CD14-positive monocyte (primary cell): Measurements from ENCODE around the gene XRCC4. TPM values are rescaled to one million over a fixed set of nuclear protein-coding genes. Genes with fewer than 3 reads are reported as not detected.

Experiments
- DNase-seq, 3 donors: peaks; one replicate each; pipeline ENCODE4 v3.0.0-alpha.2; 2011 to 2022
- H2AFZ ChIP-seq: 2 replicates; pipeline ENCODE4 v1.6.0; 2012; ENCODE audit warnings: mild to moderate bottlenecking, low read depth, low read length, inconsistent platforms; ENCODE audit not compliant: insufficient read depth, poor library complexity, severe bottlenecking
- H3K27ac ChIP-seq, 2 donors: 1 replicate in 1 of 2; 2 replicates in 1 of 2; pipeline ENCODE4 v1.5.1; 2012 to 2013; ENCODE audit warnings: low read length in 2 of 2, control low read depth in 1 of 2, inconsistent platforms in 1 of 2, low read depth in 1 of 2, mild to moderate bottlenecking in 1 of 2
- H3K27me3 ChIP-seq, 2 donors: one replicate each; pipeline versions ENCODE4 v1.6.0 to v1.6.1; 2011 to 2013; ENCODE audit warnings: low read length in 2 of 2; ENCODE audit not compliant: control insufficient read depth in 2 of 2, insufficient read depth in 2 of 2
- H3K36me3 ChIP-seq, 2 donors: replicated peaks in 1 of 2; 1 replicate in 1 of 2; 2 replicates in 1 of 2; pipeline versions ENCODE4 v1.5.1 to v1.6.1; 2012 to 2013; ENCODE audit warnings: low read length in 2 of 2, control low read depth in 1 of 2, inconsistent platforms in 1 of 2, mild to moderate bottlenecking in 1 of 2; ENCODE audit not compliant: insufficient read depth in 2 of 2, control insufficient read depth in 1 of 2
- H3K4me1 ChIP-seq, 2 donors: 1 replicate in 1 of 2; 2 replicates in 1 of 2; pipeline versions ENCODE4 v1.5.1 to v1.6.1; 2012 to 2013; ENCODE audit warnings: low read length in 2 of 2, control low read depth in 1 of 2, inconsistent platforms in 1 of 2, mild to moderate bottlenecking in 1 of 2, moderate library complexity in 1 of 2; ENCODE audit not compliant: insufficient read depth in 2 of 2, control insufficient read depth in 1 of 2
- H3K4me2 ChIP-seq: replicated peaks from 2 replicates; pipeline ENCODE3; 2012; ENCODE audit warnings: low read length, moderate library complexity, mild to moderate bottlenecking; ENCODE audit not compliant: poor library complexity, severe bottlenecking; ENCODE audit errors: extremely low read depth
- H3K4me3 ChIP-seq, 3 experiments: fragments of 200-600 bp in 1 of 3; sonication (generic) in 1 of 3; replicated peaks in 1 of 3; 1 replicate in 2 of 3; 2 replicates in 1 of 3; pipeline ENCODE4 v1.5.1; 2011 to 2013; ENCODE audit warnings: low read length in 3 of 3, mild to moderate bottlenecking in 3 of 3, control low read depth in 2 of 3, low read depth in 2 of 3, inconsistent platforms in 1 of 3, moderate library complexity in 1 of 3
- H3K79me2 ChIP-seq: 2 replicates; pipeline ENCODE4 v1.6.0; 2012; ENCODE audit warnings: mild to moderate bottlenecking, control low read depth, inconsistent platforms, low read length, moderate library complexity; ENCODE audit not compliant: insufficient read depth
- H3K9ac ChIP-seq: 2 replicates; pipeline ENCODE4 v1.6.0; 2017; ENCODE audit warnings: low read length, mild to moderate bottlenecking; ENCODE audit not compliant: insufficient read depth, poor library complexity, severe bottlenecking
- H3K9me3 ChIP-seq, 2 donors: replicated peaks in 1 of 2; 1 replicate in 1 of 2; 2 replicates in 1 of 2; pipeline versions ENCODE4 v1.5.1 to v1.6.1; 2012 to 2013; ENCODE audit warnings: low read length in 2 of 2, control low read depth in 1 of 2; ENCODE audit not compliant: control insufficient read depth in 1 of 2, insufficient read depth in 1 of 2
- H4K20me1 ChIP-seq: 2 replicates; pipeline ENCODE4 v1.6.0; 2012; ENCODE audit warnings: mild to moderate bottlenecking, low read length, control low read depth, moderate library complexity; ENCODE audit not compliant: insufficient read depth
- H3K27ac Mint-ChIP-seq, 7 donors: one replicate each; pipeline ENCODE4 v1.8.0; 2020; ENCODE audit warnings: mild to moderate bottlenecking in 7 of 7, mixed read lengths in 7 of 7, moderate library complexity in 6 of 7, inconsistent platforms in 2 of 7
- H3K27me3 Mint-ChIP-seq, 3 donors: one replicate each; pipeline ENCODE4 v1.8.0; 2021 to 2022; ENCODE audit warnings: low read depth in 3 of 3, mild to moderate bottlenecking in 3 of 3, mixed read lengths in 3 of 3, moderate library complexity in 3 of 3, inconsistent platforms in 1 of 3
- H3K36me3 Mint-ChIP-seq, 2 donors: one replicate each; pipeline ENCODE4 v1.8.0; 2020; ENCODE audit warnings: mixed read lengths in 2 of 2, inconsistent platforms in 1 of 2, mild to moderate bottlenecking in 1 of 2
- H3K4me1 Mint-ChIP-seq: one replicate; pipeline ENCODE4 v1.8.0; 2020; ENCODE audit warnings: mild to moderate bottlenecking, mixed read lengths
- H3K4me3 Mint-ChIP-seq, 2 donors: one replicate each; pipeline ENCODE4 v1.8.0; 2020; ENCODE audit warnings: mild to moderate bottlenecking in 2 of 2, mixed read lengths in 2 of 2, moderate library complexity in 1 of 2
- H3K9me3 Mint-ChIP-seq, 7 donors: one replicate each; pipeline ENCODE4 v1.8.0; 2020 to 2022; ENCODE audit warnings: mixed read lengths in 7 of 7, mild to moderate bottlenecking in 6 of 7, moderate library complexity in 6 of 7, inconsistent platforms in 2 of 7
- WGBS: methylation state at CpG from one replicate; pipeline ENCODE4 v1.1.5; 2013; ENCODE audit warnings: missing lambda C conversion rate; ENCODE audit not compliant: insufficient coverage; 5-methylcytosine and 5-hydroxymethylcytosine counted together
- intact Hi-C, 2 donors: fragments of 100-400 bp; cut with micrococcal nuclease; formaldehyde crosslinking; loops; one replicate each; pipeline versions ENCODE4 v1.15.0 to v1.15.1; 2023
- polyA plus RNA-seq, 3 donors: library from polyadenylated mRNA; depleted of rRNA in 1 of 3; unstranded in 2 of 3; stranded (reverse) in 1 of 3; fragments of 300-500 nt in 2 of 3; fragments of >200 nt in 1 of 3; fragmentation: Illumina TruSeq in 2 of 3; gene quantifications; 1 replicate in 2 of 3; 2 replicates in 1 of 3; pipeline ENCODE4 v1.2.3, GENCODE V29; 2012 to 2021
- TF ChIP-seq, protein P1 (sequence below): fragments of 200-600 bp; IDR thresholded peaks from one replicate; pipeline ENCODE4 v1.8.0; 2022; ENCODE audit warnings: antibody characterized with exemption, mild to moderate bottlenecking

XRCC4 gene
- polyA plus RNA-seq, 3 donors, result 4.0 to 21.8 (median 16.3) TPM

DNA sequence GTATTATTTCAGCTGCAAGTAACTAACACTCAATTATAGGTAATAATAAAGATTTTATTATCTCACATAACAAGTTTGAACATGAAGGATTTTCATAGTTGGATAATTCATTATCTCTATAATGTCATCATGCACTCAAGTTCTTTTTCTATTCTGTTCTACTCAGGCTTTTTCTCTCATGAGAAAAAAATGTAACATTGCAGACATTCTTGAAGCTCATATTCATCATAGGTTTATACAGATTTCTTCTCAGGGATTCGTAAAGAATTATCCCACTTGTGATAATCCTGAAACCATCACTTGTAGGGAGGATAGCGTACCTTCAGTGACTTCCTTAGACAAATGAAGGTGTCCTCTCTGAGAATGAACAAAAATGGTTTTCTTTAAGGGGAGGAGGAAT, 150.3 kb downstream of the XRCC4 start:
- no peaks in the 10 kb centered on the region for H3K36me3 ChIP-seq
- intact Hi-C loops, result no loop called here
- no peaks in the 10 kb centered on the region for H3K9me3 ChIP-seq
- no peaks in the 10 kb centered on the region for H3K79me2 ChIP-seq
- H3K36me3 Mint-ChIP-seq, result peaks cover 5 to 13% of the 10 kb centered on the region in 2 donors
- no peak overlapping the region for H3K4me2 ChIP-seq
- TF ChIP-seq, protein P1, sequence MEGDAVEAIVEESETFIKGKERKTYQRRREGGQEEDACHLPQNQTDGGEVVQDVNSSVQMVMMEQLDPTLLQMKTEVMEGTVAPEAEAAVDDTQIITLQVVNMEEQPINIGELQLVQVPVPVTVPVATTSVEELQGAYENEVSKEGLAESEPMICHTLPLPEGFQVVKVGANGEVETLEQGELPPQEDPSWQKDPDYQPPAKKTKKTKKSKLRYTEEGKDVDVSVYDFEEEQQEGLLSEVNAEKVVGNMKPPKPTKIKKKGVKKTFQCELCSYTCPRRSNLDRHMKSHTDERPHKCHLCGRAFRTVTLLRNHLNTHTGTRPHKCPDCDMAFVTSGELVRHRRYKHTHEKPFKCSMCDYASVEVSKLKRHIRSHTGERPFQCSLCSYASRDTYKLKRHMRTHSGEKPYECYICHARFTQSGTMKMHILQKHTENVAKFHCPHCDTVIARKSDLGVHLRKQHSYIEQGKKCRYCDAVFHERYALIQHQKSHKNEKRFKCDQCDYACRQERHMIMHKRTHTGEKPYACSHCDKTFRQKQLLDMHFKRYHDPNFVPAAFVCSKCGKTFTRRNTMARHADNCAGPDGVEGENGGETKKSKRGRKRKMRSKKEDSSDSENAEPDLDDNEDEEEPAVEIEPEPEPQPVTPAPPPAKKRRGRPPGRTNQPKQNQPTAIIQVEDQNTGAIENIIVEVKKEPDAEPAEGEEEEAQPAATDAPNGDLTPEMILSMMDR, result no peak
- H3K4me3 ChIP-seq, result no peak overlapping the region
- no peaks in the 10 kb centered on the region for H3K27me3 ChIP-seq
- WGBS, result 100% methylated on average over 1 of the region's 2 CpGs
- no peak overlapping the region for H3K27ac ChIP-seq
- DNase-seq, result no peak
- no peak overlapping the region for H3K27ac Mint-ChIP-seq
- no peak overlapping the region for H2AFZ ChIP-seq
- H4K20me1 ChIP-seq, result no peaks in the 10 kb centered on the region
- H3K9ac ChIP-seq, result no peak overlapping the region
- H3K4me1 ChIP-seq, result no peaks in the 10 kb centered on the region
- H3K9me3 Mint-ChIP-seq, result peaks cover 0 to 4% (median 0%) of the 10 kb centered on the region in 7 donors
- H3K4me3 Mint-ChIP-seq, result no peak overlapping the region
- no peaks in the 10 kb centered on the region for H3K27me3 Mint-ChIP-seq
- peaks cover 5% of the 10 kb centered on the region for H3K4me1 Mint-ChIP-seq

GRCh38 chr5:83230511-83230910, 153.2 kb downstream of the XRCC4 start:
- Histone ChIP-seq H3K36me3 (no peaks in the 10 kb centered on the region), H3K27me3 (no peaks in the 10 kb centered on the region), H3K9ac (no peak overlapping the region), H3K4me1 (no peaks in the 10 kb centered on the region), H4K20me1 (no peaks in the 10 kb centered on the region), H3K4me2 (no peak overlapping the region), H2AFZ (no peak overlapping the region), H3K4me3 (no peak overlapping the region), H3K9me3 (no peaks in the 10 kb centered on the region), H3K27ac (no peak overlapping the region), H3K79me2 (no peaks in the 10 kb centered on the region)
- TF ChIP-seq, protein P1, result no peak
- Mint-ChIP-seq H3K27ac (no peak overlapping the region), H3K4me3 (no peak overlapping the region), H3K27me3 (peaks cover 0 to 1% (median 0%) of the 10 kb centered on the region in 3 donors), H3K9me3 (peaks cover 0 to 2% (median 0%) of the 10 kb centered on the region in 7 donors), H3K4me1 (peaks cover 3% of the 10 kb centered on the region), H3K36me3 (peaks cover 3 to 11% of the 10 kb centered on the region in 2 donors)
- no peak for DNase-seq
- intact Hi-C loops, result no loop called here
